DOHH2 (cell line): Measurements from ENCODE around the gene ENTPD8.

Experiments used
- CTCF ChIP-seq: fragments of 200-600 bp; sonication (generic); IDR thresholded peaks from one replicate; pipeline ENCODE4 v1.5.1; 2014; ENCODE audit warnings: antibody characterized with exemption, mild to moderate bottlenecking, low read depth, low read length; ENCODE audit not compliant: poor library complexity, severe bottlenecking
- EZH2phosphoT487 ChIP-seq: fragments of 200-600 bp; sonication (generic); IDR thresholded peaks from 2 replicates; pipeline ENCODE4 v1.6.1; 2017; ENCODE audit warnings: borderline replicate concordance, mild to moderate bottlenecking, antibody characterized with exemption, low read length, moderate library complexity, mixed read lengths

GRCh38 chr9:137477778-137478612, 36.8 kb upstream of the ENTPD8 start:
- TF ChIP-seq CTCF (no peak), EZH2phosphoT487 (no peak)
